ENCODE data around the gene SERPINA6.
"Not testable (repeated sequence)": the region's sequence is repeated elsewhere in the genome, so short reads cannot be mapped to it uniquely, and the experiment has no call there.

The SERPINA6 gene

GRCh38 chr14:94307410-94307992 is 15.6 kb downstream of the SERPINA6 start:
- POLR2A ChIA-PET: no interaction called here
- TF ChIP-seq CTCF (IDR thresholded peaks at IDR 0.05; ENCODE audit: control extremely low read depth, extremely low read depth, low read depth, missing control alignments): no peak
- no peak for DNase-seq (ENCODE audit: extremely low spot score)
- CTCF ChIA-PET: no interaction called here

GRCh38 chr14:94306047-94306978 is 16.8 kb downstream of the SERPINA6 start:
- ChIA-PET CTCF (no interaction called here), POLR2A (no interaction called here)
- TF ChIP-seq CTCF (IDR thresholded peaks at IDR 0.05; ENCODE audit: control extremely low read depth, extremely low read depth, low read depth, missing control alignments): no peak
- no peak for DNase-seq (ENCODE audit: extremely low spot score)

- ChIA-PET CTCF (no interaction called here), POLR2A (no interaction called here)
Measured at GRCh38 chr14:94305620-94306019, 17.5 kb downstream of the SERPINA6 start.

GRCh38 chr14:94304243-94304642 is 18.9 kb downstream of the SERPINA6 start:
- POLR2A ChIA-PET: no interaction called here
- CTCF ChIA-PET: no interaction called here
- no peak for TF ChIP-seq CTCF (IDR thresholded peaks at IDR 0.05; ENCODE audit: control extremely low read depth, extremely low read depth, low read depth, missing control alignments)
- DNase-seq (ENCODE audit: extremely low spot score): no peak

More at GRCh38 chr14:94305620-94306019, 17.5 kb downstream of the SERPINA6 start:
- TF ChIP-seq CTCF (IDR thresholded peaks at IDR 0.05; ENCODE audit: control extremely low read depth, extremely low read depth, low read depth, missing control alignments): no peak
- no peak for DNase-seq (ENCODE audit: extremely low spot score)

- POLR2A ChIA-PET: no interaction called here
- TF ChIP-seq CTCF (IDR thresholded peaks at IDR 0.05; ENCODE audit: control extremely low read depth, extremely low read depth, low read depth, missing control alignments): no peak
- CTCF ChIA-PET: no interaction called here
- no peak for DNase-seq (ENCODE audit: extremely low spot score)
Measured at GRCh38 chr14:94303111-94303510, 20.0 kb downstream of the SERPINA6 start.

- POLR2A ChIA-PET: no interaction called here
- no peak for TF ChIP-seq CTCF (IDR thresholded peaks at IDR 0.05; ENCODE audit: control extremely low read depth, extremely low read depth, low read depth, missing control alignments)
- no peak for DNase-seq (ENCODE audit: extremely low spot score)
- CTCF ChIA-PET: no interaction called here
Measured at GRCh38 chr14:94298130-94298529, 25.0 kb downstream of the SERPINA6 start.

- POLR2A ChIA-PET; CTCF ChIA-PET; DNase-seq (ENCODE audit: extremely low spot score): not testable (repeated sequence)
Measured at GRCh38 chr14:94296181-94296545, 27.0 kb downstream of the SERPINA6 start.
